A204.1 (cell line): ENCODE measurements around the gene LMO4.

ENCODE experiments used
- FAIRE-seq: peaks from 2 replicates; lab custom pipeline; 2012; peaks lifted over from hg19 to GRCh38; lab: Jason Lieb, UNC

Gene LMO4

DNA sequence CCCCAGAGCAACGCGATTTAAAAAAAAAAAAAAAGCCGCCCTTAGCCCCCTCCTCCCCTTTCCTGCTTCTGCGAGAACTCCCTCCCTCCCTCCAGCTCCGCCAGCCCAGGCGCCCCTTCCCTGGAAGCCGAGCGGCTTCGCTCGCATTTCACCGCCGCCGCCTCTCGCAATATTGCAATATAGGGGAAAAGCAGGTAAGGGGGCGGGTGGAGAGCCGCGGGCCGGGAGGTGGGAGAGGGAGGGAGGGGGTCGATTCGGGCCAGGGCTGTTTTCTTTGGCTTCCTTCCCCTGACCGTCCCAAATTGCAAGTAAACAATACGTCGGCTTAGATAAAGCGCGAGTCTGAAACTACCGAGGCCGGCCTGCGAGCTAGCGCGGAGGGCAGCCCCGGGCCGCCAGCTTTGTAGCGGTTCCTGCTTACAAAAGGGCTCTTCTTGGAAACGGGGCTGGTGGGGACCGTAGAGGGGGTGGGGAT lies 408 bp downstream of the LMO4 start:
- no peak for FAIRE-seq

DNA sequence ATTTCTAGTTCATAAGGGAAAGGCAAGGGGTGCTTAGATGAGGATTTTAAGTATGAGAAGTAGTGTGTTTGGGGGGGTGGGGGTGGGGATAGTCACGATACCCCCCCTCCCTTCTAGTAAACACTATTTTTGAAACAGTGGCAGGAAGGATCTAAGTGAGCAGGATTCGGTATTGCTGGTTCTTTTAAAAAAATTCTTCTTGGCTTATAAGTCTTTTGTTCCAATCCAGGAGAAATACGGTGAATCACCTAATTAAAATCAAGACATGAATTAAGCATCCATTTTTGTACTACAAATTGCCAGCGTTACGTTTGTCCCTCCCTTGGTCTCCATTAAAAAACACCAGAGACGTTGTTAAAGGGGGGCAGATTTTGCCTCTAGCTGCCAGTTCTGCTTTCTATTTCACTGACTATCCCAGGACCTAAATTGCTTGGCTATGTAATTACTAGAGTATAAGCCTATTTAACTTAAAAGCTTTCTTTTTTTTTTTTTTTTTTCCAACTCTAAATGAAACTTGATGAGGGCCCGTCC lies 911 bp downstream of the LMO4 start:
- no peak for FAIRE-seq

DNA sequence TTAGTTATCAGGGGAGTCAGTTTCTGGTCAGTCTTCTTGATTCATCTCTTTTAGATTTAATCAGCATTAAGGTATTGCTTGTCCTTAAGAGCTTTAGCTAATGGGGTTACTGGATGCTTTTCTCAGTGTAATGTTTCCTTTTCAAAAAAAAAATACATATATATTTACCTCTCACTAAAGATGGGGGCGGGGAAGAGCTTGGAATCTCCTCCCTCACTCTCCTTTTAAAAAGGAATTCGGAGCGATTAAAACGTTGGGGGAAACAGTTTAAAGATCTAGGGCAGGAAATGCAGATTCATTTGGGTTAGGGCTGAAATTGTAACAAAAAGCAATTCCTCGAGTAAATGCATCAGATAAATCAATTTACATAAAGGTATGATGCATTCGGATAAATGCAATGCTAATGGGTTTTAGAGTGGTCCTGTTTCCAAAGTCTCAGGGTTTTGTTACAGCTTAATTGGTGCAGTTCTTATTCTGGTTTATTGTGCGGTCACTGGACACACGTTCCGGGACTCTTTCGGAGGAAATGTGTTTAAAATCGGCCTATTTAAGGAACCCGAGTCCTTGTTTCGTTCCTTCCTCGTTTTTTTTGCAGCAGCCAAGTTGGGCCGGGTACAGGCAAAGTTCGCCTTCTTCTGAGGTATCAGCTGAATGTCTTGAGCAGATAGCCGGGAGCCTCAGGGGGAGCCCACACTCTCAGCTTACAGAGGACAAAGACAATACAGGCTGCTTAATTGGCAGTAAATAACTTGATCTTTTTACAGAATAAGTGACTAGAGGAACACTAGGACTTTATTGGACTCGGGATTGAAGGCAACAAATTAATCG lies 1.6 kb downstream of the LMO4 start:
- FAIRE-seq, result no peak

DNA sequence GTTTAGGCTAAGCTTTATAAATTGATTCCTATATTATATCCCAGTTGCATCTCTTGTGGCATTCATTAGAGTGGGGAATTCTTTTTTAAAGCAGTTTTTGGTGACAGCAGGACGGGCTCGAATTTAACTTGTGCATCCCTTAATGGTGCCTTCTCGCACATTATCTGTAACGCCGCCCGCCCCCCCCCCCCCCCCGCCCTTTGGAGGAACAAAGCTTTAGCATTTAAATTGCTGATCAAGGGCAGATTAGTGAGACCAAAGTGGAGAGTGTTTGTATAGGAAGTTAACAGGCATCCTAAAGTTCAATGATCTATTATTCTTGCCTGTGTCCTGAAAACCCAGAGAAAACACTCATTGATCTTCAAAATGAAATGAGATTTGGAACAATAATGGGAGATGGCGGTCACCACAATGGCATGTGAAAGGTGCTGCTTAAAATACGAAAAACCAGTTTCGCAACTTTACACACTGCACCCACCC lies 2.2 kb downstream of the LMO4 start:
- no peak for FAIRE-seq

DNA sequence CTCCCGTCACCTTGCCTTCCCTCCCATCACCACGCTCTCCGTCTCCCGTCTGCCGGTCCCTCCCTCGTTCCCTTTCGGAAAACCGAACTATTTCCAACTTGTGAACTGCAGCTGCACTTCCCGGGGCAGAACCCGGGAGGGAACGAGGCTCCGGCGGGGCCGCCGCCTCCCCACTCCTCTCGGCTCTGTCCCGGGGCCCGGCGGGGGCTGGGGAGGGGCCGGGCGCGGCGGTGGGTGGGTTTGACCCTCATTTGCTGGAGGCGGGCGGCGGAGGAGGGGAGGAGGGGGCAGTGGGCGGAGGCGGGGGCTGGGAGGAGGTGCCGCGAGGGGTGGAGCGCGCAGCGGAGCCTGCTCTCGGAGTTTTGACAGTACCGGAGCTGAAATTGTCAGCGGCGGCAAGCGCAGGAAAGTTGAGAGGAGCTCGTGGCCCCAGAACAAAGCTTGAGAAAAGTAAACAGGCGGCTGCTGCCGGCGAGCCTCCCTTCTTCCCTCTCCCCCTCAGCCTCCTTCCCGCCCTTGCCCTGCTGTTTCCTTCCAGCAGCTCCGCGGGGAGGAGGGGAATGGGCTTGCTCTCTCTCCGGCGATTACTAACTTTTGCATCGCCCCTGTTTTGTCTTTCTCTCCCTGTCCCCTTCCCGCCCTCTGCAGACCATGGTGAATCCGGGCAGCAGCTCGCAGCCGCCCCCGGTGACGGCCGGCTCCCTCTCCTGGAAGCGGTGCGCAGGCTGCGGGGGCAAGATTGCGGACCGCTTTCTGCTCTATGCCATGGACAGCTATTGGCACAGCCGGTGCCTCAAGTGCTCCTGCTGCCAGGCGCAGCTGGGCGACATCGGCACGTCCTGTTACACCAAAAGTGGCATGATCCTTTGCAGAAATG lies 2.9 kb downstream of the LMO4 start:
- no peak for FAIRE-seq

DNA sequence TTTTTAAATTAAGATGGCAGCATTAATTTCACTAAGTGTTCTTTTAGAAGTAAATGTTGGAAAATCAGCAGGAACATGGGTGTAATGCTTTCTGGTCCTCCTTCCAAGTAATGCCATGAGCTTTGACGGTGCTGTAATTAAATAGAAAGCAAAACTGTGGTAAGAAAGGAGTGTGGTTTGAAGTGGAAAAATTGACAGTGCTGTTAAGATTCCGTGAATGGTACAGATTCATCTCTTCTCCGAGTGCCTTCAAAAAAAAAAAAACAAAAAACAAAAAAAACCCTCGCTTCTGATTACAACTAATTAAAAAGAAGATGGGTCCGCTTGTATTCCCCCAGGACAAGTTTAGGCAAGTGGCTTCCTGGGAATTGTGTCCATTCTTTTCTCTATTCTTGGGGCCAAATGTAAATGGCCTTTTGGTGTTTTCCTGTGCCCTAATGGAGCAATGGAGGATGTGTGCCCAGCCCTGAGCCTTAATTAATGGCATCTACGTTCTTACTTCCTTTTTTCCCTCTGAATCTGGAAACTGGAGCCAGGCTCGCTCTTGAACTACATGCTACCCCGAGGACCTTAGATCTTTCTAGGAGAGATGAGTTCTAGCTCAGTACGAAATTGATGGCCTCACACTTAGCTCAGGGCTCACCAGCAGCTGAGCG lies 5.1 kb downstream of the LMO4 start:
- FAIRE-seq, result no peak

DNA sequence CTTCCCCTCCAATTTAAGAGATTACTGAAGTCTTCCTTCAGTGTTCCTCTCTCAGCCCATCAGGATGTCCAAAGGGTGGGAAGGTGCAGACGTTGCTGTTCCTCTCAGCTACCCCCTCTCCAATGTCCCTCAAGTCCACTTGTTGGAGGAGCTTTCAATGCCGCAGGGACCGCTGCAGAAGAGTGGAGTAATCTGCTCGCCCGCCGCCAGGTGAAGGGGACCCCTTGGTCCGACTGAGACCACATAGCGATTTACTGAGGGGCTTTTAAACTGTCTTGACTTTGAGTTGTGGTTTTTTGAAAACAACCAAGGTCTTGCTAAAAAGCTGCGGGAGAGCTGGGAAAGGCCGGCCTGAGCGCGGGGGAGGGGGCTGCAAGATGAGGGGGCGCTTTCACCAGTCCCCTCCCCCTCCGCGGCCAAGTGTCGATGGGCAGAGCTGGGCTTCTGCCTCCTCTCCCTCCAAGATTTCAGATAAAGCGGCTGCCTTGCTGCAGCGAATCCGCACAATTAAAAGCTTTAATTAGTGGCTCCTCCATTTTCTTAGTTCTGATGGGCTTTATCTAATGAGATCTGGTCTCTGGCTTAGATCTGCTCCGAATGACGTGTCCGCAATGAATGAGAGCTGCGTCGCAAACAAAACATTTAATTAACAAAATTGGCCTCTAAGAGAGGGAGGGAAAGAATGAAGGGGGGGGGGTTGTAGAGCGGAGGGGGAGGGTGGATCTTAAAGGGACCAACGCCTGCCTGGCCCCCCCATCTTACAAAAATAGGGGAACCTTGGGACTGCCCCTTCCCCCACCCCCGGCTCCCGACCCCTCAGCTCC lies 5.9 kb downstream of the LMO4 start:
- no peak for FAIRE-seq

DNA sequence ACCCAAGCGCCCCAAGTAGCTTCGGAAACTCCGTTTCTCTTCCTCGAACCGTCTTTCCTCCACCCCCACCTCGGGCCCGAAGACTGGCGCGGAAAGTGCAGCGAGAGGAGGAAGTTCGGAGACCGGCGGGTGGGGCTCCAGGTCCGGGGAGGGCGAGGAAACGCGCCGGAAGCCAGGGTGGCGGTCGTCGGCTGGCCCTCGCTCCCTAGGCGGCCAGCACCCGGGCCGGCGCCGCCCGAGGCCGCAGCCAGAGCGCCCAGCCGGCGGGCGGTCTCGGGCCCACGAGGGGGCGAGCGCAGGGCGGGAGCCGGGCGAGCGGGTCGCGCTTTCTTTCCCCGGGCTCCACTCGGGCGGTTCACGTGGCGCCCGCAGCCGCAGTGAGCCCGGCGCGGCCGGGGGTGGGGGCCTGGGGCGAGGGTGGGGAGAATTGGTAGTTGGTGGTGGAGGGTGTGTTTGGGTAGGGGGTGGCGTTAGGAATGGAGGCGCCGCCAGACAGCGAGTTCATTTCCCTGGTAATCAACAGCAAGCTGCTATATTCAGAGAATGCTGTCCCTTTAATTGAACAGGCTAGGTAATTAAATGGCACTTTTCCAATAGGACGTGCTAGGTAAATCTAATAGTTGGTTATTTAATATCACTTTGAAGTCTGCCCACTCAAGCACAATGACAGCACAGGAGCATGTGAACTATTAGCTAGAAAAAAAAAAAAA lies 6.7 kb downstream of the LMO4 start:
- no peak for FAIRE-seq

DNA sequence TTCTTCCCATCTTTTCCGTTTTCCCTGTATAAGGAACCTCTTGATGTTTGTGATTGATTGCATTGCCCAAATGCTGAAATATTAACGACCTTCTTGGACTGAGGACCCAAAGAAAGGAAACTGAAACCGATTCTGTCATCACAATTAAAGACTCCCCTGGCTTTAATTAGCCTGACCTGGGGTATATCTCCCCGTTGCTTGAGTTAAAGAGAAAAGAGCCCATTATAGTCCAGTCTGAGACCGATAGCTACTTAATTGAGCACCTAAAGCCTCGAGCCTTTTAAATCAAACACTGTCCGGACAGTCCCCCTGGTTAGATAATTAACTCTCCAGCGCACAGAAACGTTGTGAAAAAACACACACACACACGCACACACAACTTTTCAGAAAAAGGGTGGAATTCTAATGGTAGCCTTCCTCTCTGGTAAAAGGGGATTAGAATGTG lies 8.0 kb downstream of the LMO4 start:
- FAIRE-seq, result no peak

DNA sequence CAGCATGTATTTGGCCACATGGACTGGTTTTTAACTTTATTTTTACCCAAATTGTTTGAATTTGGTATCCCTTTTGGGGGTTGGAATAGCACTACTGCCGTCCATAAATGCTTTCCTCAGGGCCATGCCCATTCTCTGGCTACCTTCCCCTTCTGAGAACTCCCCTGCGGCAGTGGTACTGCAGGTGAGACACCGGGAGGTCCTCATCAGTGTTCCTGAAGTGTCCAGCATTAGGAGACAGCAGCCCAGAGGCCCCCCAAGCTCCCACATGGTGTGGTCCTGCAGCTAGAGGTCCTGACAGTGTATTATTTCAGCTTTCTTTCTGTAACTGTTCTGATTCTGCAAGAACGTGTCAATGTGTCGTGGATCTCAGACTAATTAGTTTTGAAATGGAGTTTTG lies 8.9 kb downstream of the LMO4 start:
- no peak for FAIRE-seq

DNA sequence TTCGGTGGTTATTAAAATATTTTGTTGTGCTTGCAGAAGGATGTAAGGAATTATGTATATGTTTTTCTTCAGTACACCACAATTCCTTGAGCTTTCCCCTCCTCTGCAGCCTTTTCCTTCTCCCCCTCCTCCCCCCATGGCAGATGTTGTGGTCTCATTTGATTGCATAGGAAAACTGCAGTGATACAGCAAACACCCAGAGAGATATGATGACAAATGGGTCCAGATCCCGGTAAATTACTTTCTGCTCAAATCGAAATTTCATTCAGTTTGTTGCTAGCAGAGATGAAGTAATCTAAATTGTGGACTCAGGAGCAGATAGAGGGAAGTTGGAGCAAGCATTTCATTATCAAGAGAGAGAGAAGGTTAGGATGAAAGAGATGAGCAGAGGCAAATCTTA lies 9.9 kb downstream of the LMO4 start:
- no peak for FAIRE-seq

DNA sequence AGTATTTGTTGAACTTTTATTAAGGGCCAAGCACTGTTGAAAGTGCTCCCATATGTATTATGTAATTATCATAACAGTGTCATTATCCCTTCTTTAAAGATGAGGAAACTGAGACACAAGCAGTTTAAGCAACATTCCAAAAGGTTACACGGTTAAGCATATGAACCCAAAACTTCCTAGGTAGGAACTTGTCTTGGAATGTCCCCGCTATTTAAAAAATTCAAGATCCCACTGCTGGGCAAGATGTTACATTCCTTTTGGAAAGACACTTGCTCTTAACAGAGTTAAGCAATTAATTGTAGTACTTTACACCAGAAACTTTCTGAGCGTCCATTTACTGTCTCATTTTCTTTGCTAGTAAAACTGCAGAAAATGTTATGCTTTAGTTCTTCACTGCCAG lies 15.6 kb downstream of the LMO4 start:
- no peak for FAIRE-seq

DNA sequence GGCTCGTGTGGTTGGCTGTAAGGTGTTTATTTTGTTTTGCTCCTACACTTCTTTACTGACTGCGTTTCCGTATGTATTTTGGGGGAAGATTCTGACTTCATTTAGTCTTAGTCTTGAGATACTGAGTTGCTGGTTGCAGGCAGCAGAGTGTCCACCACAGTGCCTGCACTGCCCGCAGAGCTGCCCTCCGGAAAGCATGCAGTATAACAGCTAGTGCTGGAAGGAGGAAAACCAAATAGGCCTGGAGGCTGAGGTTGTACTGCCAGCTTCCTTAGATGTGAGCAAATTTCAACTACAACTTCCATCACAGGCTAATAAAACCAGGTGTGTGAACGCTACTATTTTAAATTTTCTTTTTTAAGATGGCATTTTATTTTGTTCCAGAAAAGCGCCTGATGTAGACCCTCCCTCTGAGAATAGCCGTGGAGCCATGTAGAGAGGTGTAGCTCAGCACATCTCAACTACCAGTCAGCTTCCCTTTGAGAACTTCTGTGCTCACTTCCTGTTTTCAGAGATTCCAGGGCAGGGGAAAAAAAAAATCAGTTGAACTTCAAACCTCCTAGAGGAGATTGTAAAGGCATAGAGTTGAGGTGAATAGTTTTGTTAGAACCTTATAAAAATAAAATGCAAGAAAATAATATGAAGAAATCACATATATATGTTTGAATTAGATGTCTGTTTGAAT lies 17.6 kb downstream of the LMO4 start:
- FAIRE-seq, result no peak

DNA sequence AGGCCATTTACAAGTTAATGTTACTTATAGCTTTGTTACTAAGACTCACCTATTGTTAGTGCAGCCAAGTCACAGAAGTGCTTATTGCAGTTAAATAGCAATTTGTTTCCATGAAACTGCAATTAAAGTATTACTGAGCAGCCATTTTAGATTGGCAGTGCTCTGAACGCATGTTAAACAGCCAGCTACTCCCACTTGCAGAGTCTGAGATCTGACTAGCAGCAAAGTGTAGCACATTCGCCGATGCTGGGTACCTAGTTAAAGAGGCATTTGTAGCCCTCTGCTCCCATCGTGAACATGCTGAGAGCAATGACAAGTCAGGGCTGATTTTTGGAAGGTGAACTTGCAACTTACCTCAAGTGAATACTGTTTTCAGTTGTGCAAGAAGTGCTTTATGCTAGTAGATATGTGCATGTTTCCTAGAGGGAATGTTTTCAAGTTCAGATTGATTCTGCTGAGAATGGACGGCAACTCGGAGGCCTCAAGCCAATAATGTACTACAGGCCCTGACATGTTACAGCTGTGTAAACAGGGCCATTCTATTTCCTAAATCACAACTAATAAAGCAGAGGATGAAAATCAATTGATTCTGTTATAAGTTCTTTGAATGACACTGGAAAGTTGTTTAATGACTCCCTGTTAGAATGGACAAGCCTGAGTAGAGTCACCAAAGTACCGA lies 19.8 kb downstream of the LMO4 start:
- FAIRE-seq, result no peak

DNA sequence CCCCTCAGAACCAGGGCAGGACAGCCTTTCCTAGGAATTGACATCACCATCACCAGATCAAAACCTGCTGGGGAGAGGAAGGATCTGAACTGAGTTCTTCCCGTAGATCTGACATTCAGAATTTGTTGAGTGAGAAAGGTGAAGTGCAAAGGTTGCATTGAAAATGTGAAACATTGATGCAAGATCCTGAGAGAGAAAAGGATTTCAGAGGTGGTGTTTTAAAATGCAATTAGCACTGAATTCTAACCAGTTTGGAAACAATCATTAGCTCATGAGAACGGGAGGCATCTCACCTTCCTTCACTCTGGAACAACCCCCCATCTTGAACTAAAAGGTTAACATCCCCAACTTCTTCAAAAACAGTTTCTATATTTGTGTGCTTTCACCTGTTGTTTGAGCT lies 20.4 kb downstream of the LMO4 start:
- no peak for FAIRE-seq

DNA sequence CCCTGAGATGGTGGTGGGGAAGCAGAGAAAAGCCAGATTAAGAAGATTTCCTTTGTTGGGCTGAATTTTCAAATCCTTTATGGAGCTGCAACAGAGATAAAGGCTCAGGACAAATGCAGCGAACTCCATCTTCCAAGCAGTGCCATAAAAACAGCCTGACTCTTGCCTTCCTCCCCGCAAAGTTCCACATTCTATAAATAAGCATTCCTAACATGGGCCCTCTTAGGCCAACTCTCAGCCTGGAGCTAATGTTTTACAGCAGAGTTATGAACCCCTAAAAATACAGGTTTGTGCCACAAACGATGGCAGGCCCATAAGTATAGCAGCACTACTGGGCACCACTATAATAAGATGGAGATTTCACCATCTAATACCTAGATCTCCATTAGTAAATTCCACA lies 27.2 kb downstream of the LMO4 start:
- no peak for FAIRE-seq

DNA sequence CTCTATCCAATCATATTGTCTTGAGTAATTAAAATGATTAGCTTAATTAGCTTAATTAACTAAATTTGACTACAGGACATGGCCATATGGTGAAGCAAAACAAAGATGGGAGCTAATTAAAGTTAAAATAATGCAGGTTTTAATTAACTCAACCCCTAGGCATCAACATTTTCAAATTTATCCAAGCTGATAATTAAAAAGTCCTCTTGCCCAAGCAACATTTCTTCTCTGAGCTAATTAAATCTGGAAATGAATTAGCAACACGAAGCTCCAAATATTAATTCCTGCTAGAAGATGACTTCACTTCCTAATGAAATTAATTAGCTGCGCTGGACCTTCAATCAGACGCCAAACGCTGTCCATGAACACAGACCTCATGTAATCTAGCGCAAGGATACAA lies 27.9 kb downstream of the LMO4 start:
- FAIRE-seq, result no peak

DNA sequence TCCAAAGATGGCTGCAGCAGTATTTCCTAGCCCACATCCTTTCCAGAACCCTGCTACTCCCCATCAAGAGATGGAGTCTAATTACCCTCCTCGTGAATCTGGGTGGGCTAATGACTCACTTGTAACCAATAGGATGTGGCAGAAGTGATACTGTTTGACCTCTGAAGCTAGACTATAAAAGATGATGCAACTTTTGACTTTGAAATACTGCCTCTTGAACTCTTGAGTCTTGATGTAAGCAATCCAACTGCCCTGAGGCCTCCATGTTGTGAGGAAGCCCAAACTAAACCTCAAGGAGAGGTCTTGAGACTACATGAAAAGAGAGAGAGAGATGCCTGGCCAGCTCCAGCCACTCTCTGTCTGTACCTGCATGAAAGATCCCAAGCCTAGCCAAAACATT lies 29.5 kb downstream of the LMO4 start:
- FAIRE-seq, result no peak

DNA sequence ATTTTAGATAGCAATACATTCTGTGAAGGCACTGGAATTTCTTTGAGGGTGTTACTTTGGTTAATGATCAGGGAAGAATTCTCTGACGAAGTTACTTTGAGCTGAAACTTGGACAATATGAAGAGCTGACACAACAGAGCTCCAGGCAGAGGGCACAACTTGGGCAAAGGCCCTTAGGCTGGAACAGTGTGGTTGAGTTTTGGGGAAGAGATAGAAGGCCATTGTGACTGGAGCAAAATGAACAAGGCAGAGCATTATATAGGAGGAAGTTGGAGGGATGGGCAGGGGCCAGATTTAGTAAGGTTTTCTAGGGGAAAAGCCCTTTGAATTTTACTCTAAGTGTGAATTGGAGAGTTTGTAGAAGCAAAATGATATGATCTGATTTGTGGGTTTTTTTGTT lies 30.9 kb downstream of the LMO4 start:
- no peak for FAIRE-seq
